Measurements from ENCODE around the gene PPM1B. TPM values are rescaled to one million over a fixed set of nuclear protein-coding genes. Genes with fewer than 3 reads are reported as not detected.
A peak's percentile ranks its signal among the peaks of the same experiment; 100 is the strongest.
"Not testable (repeated sequence)": the region's sequence is repeated elsewhere in the genome, so short reads cannot be mapped to it uniquely, and the experiment has no call there.

PPM1B gene
- total RNA-seq, 2 donors from 2014 or later, result 27.0 to 44.5 TPM

DNA sequence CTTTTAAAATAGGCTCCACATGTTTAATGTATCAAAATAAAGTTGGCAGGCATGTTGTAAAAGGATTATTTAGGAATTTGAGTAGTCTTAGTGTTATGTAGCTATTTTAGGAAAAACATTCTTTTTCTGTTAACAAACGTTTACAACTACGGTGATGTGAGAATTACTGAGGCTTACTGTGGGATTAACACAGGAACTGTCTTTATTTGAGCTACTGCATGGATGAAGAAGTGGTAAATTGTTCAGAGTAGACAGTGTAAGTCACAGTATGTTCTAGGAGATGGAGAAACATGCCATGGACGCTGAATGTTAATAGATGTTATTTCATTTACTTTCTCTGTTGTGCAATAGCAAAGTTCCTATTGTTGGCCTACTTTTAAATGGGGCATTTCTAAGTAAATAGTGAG is 1.6 kb downstream of the PPM1B start:
- no peak for ATAC-seq
- Histone ChIP-seq H3K4me1 (peaks cover 25% of the 10 kb centered on the region), H3K4me3 (peak overlapping the region in 1 of 2 donors; percentile 80), H3K27ac (peak overlapping the region; percentile 51 to 99 (median 98)), H3K27me3 (no peaks in the 10 kb centered on the region), H3K36me3 (replicated peaks in 1 of 2; ENCODE audit: insufficient read depth in 1 of 2, low read depth in 2 of 2) (no peaks in the 10 kb centered on the region), H3K9me3 (no peaks in the 10 kb centered on the region)
- DNase-seq, result peak in 1 of 4 donors; percentile 13
- peak in 2 of 3 donors; percentile 39 to 50 for TF ChIP-seq POLR2A (IDR thresholded peaks at IDR 0.05)
- TF ChIP-seq, protein P1, sequence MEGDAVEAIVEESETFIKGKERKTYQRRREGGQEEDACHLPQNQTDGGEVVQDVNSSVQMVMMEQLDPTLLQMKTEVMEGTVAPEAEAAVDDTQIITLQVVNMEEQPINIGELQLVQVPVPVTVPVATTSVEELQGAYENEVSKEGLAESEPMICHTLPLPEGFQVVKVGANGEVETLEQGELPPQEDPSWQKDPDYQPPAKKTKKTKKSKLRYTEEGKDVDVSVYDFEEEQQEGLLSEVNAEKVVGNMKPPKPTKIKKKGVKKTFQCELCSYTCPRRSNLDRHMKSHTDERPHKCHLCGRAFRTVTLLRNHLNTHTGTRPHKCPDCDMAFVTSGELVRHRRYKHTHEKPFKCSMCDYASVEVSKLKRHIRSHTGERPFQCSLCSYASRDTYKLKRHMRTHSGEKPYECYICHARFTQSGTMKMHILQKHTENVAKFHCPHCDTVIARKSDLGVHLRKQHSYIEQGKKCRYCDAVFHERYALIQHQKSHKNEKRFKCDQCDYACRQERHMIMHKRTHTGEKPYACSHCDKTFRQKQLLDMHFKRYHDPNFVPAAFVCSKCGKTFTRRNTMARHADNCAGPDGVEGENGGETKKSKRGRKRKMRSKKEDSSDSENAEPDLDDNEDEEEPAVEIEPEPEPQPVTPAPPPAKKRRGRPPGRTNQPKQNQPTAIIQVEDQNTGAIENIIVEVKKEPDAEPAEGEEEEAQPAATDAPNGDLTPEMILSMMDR (IDR thresholded peaks at IDR 0.05), result no peak
- WGBS, 2 donors, result 0 to 3% methylated on average over 3 of the region's 3 CpGs
- intact Hi-C loops (cut with DNase I), result loop anchor here (10.0 kb wide), 1 partner anchor 54 kb away; no protein-coding TSS in a partner anchor

DNA sequence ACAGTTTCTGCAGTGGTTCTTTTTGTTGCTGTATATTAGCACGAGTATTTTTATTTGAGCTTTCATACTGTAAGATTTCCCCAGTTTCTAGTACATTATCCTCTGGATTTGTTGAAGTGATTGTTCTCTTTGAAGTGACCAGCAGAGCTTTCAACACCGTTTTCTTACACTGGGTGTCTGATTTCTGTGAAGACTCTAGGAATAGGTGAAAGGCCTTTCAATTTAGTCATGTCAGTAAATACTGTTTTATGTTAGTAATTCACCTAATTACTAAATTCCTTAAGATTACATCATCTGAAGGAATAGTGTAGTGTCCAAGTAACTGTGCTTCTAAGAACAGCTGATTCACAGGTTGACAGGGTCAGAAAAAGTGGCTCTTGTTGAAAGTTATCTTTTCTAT is 2.3 kb downstream of the PPM1B start:
- H3K27me3 ChIP-seq, result no peaks in the 10 kb centered on the region
- H3K4me3 ChIP-seq, result peak overlapping the region in 1 of 2 donors; percentile 80
- WGBS, 2 donors, result 3 to 11% methylated on average over 2 of the region's 2 CpGs
- DNase-seq (no peak), ATAC-seq (no peak)
- H3K36me3 ChIP-seq (replicated peaks in 1 of 2; ENCODE audit: insufficient read depth in 1 of 2, low read depth in 2 of 2), result no peaks in the 10 kb centered on the region
- H3K4me1 ChIP-seq, result peaks cover 31% of the 10 kb centered on the region
- intact Hi-C loops (cut with DNase I), result loop anchor here (10.0 kb wide), 1 partner anchor 54 kb away; no protein-coding TSS in a partner anchor
- TF ChIP-seq, protein P1 (IDR thresholded peaks at IDR 0.05), result no peak
- TF ChIP-seq POLR2A (IDR thresholded peaks at IDR 0.05), result no peak
- peak overlapping the region; percentile 9 to 99 (median 98) for H3K27ac ChIP-seq
- H3K9me3 ChIP-seq, result no peaks in the 10 kb centered on the region

DNA sequence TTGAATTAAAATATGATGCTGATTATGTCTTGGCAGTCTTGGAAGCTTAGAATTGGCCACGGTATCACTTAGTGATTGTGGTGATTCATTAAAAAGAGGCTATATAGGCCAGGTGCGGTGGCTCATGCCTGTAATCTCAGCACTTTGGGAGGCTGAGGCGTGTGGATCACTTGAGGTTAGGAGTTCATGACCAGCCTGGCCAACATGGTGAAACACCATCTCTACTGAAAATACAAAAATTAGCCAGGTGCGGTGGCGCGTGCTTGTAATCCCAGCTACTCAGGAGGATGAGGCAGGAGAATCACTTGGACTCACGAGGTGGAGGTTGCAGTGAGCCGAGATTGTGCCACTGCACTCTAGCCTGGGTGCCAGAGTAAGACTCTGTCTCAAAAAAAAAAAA is 2.8 kb downstream of the PPM1B start:
- H3K4me3 ChIP-seq; ATAC-seq; H3K36me3 ChIP-seq (replicated peaks in 1 of 2; ENCODE audit: insufficient read depth in 1 of 2, low read depth in 2 of 2); H3K9me3 ChIP-seq; H3K27me3 ChIP-seq: not testable (repeated sequence)
- peak overlapping the region; percentile 9 to 99 (median 98) for H3K27ac ChIP-seq
- WGBS, 2 donors, result 27 to 43% methylated on average over 8 of the region's 8 CpGs
- intact Hi-C loops (cut with DNase I), result loop anchor here (10.0 kb wide), 1 partner anchor 53 kb away; no protein-coding TSS in a partner anchor
- H3K4me1 ChIP-seq, result peaks cover 31% of the 10 kb centered on the region
- DNase-seq, result peak in 1 of 4 donors; percentile 24

GRCh38 chr2:44172576-44172975 is 3.9 kb downstream of the PPM1B start:
- intact Hi-C loops (cut with DNase I), result loop anchor here (10.0 kb wide), 1 partner anchor 52 kb away; no protein-coding TSS in a partner anchor
- TF ChIP-seq, protein P1 (IDR thresholded peaks at IDR 0.05), result no peak
- no peak for TF ChIP-seq POLR2A (IDR thresholded peaks at IDR 0.05)
- H3K27me3 ChIP-seq, result no peaks in the 10 kb centered on the region
- peaks cover 31% of the 10 kb centered on the region for H3K4me1 ChIP-seq
- H3K9me3 ChIP-seq, result no peaks in the 10 kb centered on the region
- no peak for DNase-seq
- 95 to 99% methylated on average over 4 of the region's 4 CpGs for WGBS, 2 donors
- no peak overlapping the region for H3K4me3 ChIP-seq
- H3K27ac ChIP-seq, result no peak overlapping the region
- H3K36me3 ChIP-seq (replicated peaks in 1 of 2; ENCODE audit: insufficient read depth in 1 of 2, low read depth in 2 of 2), result no peaks in the 10 kb centered on the region
- ATAC-seq, result no peak

DNA sequence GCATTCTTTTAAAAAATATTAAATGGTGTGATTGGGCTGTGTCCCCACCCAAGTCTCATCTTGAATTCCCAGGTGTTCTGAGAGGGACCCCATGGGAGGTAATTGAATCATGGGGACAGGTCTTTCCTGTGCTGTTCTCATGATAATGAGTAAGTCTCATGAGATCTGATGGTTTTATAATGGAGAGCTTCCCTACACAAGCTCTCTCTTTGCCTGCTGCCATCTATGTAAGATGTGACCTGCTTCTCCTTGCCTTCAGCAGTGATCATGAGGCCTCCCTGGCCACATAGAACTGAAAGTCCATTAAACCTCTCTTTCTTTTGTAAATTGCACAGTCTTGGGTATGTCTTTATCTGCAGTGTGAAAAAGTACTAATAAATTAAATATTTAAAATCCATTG is 10.3 kb downstream of the PPM1B start:
- no peaks in the 10 kb centered on the region for H3K27me3 ChIP-seq
- intact Hi-C loops (cut with DNase I), result loop anchor here (10.0 kb wide), 1 partner anchor 46 kb away; no protein-coding TSS in a partner anchor

More for the DNA sequence above, 10.3 kb downstream of the PPM1B start:
- no peak for TF ChIP-seq POLR2A (IDR thresholded peaks at IDR 0.05)
- TF ChIP-seq, protein P1 (IDR thresholded peaks at IDR 0.05), result no peak
- DNase-seq, result no peak
- Histone ChIP-seq H3K36me3 (replicated peaks in 1 of 2; ENCODE audit: insufficient read depth in 1 of 2, low read depth in 2 of 2) (no peaks in the 10 kb centered on the region), H3K27ac (no peak overlapping the region), H3K4me1 (peaks cover 39% of the 10 kb centered on the region), H3K4me3 (no peak overlapping the region), H3K9me3 (no peaks in the 10 kb centered on the region)
- ATAC-seq, result no peak

Measured in body of pancreas (tissue), 4 donors.